Skeletal muscle tissue (tissue), 4 donors: ENCODE measurements around the gene HERC3. TPM values are rescaled to one million over a fixed set of nuclear protein-coding genes. Genes with fewer than 3 reads are reported as not detected.

ENCODE experiments used
- H3K27ac ChIP-seq: one replicate; pipeline ENCODE4 v1.7.0; 2013; ENCODE audit warnings: mild to moderate bottlenecking, low read depth, low read length, inconsistent platforms
- H3K27me3 ChIP-seq, 3 donors: one replicate each; pipeline ENCODE4 v1.7.0; 2013; ENCODE audit warnings: low read length in 3 of 3; ENCODE audit not compliant: control insufficient read depth in 3 of 3, insufficient read depth in 3 of 3
- H3K36me3 ChIP-seq, 3 donors: one replicate each; pipeline ENCODE4 v1.7.0; 2013; ENCODE audit warnings: low read length in 3 of 3; ENCODE audit not compliant: control insufficient read depth in 3 of 3, insufficient read depth in 3 of 3
- H3K4me1 ChIP-seq, 3 donors: one replicate each; pipeline ENCODE4 v1.7.0; 2013; ENCODE audit warnings: low read length in 3 of 3, mild to moderate bottlenecking in 3 of 3; ENCODE audit not compliant: control insufficient read depth in 3 of 3, insufficient read depth in 3 of 3
- H3K4me3 ChIP-seq, 3 donors: one replicate each; pipeline ENCODE4 v1.7.0; 2013; ENCODE audit warnings: low read length in 3 of 3
- H3K9ac ChIP-seq, 3 donors: one replicate each; pipeline ENCODE4 v1.7.0; 2013; ENCODE audit warnings: low read length in 3 of 3, mild to moderate bottlenecking in 3 of 3, moderate library complexity in 2 of 3, low read depth in 1 of 3
- H3K9me3 ChIP-seq, 3 donors: one replicate each; pipeline ENCODE4 v1.7.0; 2013; ENCODE audit warnings: low read length in 3 of 3; ENCODE audit not compliant: control insufficient read depth in 3 of 3
- total RNA-seq: library from RNA; depleted of rRNA; stranded (reverse); fragments of >200 nt; gene quantifications from one replicate; pipeline ENCODE4 v1.2.3, GENCODE V29; 2014
- donor health status: Osteomylitis.

The HERC3 gene
- total RNA-seq = 16.7 TPM

DNA sequence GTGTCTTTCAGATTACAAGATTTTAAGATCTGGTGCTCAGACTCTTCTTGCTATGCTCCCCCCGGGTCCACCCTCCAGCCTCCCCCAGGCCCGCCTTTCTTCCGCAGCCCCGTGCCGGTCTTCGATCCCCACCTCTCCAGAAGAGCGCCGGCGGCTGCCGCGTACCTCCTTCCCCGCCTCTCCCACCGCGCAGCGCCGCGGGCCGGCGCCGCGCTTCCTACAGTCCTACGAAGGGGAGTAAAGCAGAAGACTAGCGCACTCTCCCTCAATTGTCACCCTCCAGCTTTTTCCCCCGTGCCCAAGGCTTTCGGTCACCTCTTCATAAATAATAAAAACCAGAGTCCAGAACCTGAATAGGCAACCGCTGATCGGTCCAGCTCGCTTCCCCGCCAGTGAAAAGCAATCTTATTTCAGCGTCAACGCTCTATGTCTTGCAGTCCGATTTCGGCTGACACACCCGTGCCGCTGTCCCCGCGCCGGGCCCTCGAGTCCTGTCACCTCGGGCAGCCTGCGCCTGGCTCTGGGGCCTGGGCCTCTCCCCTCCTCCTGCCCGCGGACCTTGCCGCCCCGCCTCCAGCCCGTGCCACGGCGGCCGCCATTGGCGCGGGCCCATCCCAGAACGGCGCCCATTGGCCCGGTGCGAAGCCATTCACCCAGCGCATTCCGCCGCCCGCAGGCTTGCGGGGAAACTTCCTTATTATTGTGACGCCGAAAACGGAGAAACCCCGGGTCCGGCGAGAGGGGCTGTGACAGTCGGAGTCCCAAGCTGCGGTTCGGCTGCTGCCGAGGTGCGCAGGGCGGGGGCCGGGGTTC lies at the start of gene HERC3:
HERC3 (plus strand) TSS at position 694 of the 813 bp plus-strand sequence. CDS start 13,344 bp downstream, outside the sequence.
- Histone ChIP-seq H3K27me3 (no peaks in the 10 kb centered on the region), H3K36me3 (peaks cover 3 to 9% (median 7%) of the 10 kb centered on the region in 3 donors), H3K4me3 (peak within 1 kb of the TSS; percentile 86 to 89 (median 87)), H3K9ac (peak within 1 kb of the TSS; percentile 88 to 93 (median 90)), H3K27ac (peak within 1 kb of the TSS; percentile 89), H3K9me3 (no peaks in the 10 kb centered on the region), H3K4me1 (peaks cover 6 to 15% (median 14%) of the 10 kb centered on the region in 3 donors)

DNA sequence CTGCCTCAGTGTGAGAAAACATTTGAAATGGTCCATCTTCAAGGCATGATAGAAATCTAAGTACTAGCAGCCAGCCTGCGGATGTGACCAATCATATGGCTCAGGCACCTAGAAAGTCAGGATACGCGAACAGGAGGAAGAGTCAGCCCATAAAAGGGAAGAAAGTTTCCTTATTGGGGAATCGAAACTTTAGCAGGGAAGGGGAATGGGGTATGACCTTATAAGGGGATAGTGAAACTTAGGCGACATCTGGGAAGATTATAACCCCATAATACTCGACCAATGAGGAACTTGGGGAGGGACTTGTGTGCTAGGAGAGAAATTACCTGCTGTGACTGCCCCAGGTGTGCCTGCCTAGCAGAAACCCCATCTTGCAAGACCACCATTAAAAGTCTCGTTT lies 42.5 kb upstream of the HERC3 start:
- no peaks in the 10 kb centered on the region for H3K9me3 ChIP-seq
- no peaks in the 10 kb centered on the region for H3K27me3 ChIP-seq
- H3K4me1 ChIP-seq = no peaks in the 10 kb centered on the region
- H3K27ac ChIP-seq = no peak overlapping the region
- H3K36me3 ChIP-seq = no peaks in the 10 kb centered on the region
- H3K9ac ChIP-seq = no peak overlapping the region
- H3K4me3 ChIP-seq = no peak overlapping the region

DNA sequence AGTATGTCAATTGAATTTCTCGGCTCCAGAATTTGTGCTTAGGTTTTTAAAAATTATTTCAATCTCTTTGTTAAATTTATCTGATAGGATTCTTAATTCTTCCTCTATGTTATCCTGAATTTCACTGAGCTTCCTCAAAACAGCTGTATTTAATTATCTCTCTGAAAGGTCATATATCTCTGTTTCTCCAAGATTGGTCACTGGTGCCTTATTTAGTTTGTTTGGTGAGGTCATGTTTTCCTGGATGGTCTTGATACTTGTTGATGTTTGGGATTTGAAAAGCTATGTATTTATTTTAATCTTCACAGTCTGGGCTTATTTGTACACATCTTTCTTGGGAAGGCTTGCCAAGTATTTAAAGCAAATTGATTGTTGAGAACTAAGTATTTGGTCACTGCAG lies 24.7 kb upstream of the HERC3 start:
- Histone ChIP-seq H3K27ac (no peak overlapping the region), H3K9me3 (no peaks in the 10 kb centered on the region), H3K4me1 (no peaks in the 10 kb centered on the region), H3K9ac (no peak overlapping the region), H3K27me3 (no peaks in the 10 kb centered on the region), H3K36me3 (no peaks in the 10 kb centered on the region), H3K4me3 (no peak overlapping the region)

DNA sequence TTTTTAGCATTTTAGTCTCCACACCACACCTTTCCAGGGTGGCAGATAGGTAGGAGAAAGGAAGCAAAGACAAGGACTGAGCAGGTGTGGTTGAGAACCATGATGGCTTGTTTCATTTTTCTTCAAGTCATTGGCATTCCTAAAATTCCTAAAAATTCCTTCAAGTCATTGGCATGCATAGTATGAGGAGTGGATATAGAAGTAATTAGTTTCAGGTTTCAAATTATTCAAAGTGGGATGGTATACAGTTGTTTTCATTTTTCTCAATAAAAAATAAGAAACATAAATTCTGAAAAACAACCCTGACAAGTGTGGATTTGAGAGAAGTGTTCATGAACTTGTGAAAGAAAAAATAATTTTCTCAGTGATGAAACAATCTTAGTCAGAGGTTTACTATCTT lies 22.3 kb upstream of the HERC3 start:
- no peaks in the 10 kb centered on the region for H3K27me3 ChIP-seq
- H3K27ac ChIP-seq = no peak overlapping the region
- no peak overlapping the region for H3K9ac ChIP-seq
- no peak overlapping the region for H3K4me3 ChIP-seq
- H3K36me3 ChIP-seq = no peaks in the 10 kb centered on the region
- H3K9me3 ChIP-seq = no peaks in the 10 kb centered on the region
- H3K4me1 ChIP-seq = peaks cover 0 to 5% (median 0%) of the 10 kb centered on the region in 3 donors

DNA sequence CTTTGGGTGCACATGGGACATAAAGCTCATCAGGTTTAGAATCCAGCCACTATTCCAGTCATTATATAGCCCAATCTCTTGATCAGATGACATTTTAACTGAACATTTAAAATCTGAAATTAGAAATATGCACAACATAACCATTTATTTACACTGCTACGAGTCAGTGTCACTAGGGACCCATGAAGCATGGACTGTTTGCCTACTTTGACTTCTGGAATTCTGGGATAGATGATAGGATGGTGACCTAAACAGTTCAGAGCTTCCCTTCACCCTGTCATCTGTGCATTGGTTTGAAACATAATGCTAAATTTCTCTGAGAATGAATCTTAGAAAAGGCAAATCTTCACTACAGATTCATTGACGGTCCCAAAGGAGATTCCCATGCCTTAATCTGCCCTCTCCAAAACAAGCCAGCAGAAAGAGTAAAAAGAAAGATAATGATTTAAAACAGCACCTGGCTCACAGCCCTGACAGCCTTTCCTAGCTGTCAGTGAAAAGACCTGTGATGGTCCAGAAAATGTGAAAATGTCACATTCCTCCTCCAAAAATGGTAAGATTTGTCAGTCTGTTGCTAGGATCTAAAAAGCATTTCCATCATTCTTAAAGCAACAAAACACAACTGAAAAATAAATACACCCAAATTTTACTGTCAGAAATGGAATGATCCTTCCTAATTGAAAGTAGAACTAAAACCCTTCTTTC lies 18.9 kb upstream of the HERC3 start:
- no peaks in the 10 kb centered on the region for H3K27me3 ChIP-seq
- no peak overlapping the region for H3K9ac ChIP-seq
- H3K4me3 ChIP-seq = no peak overlapping the region
- H3K27ac ChIP-seq = no peak overlapping the region
- no peaks in the 10 kb centered on the region for H3K9me3 ChIP-seq
- H3K4me1 ChIP-seq = peaks cover 0 to 9% (median 0%) of the 10 kb centered on the region in 3 donors
- no peaks in the 10 kb centered on the region for H3K36me3 ChIP-seq

DNA sequence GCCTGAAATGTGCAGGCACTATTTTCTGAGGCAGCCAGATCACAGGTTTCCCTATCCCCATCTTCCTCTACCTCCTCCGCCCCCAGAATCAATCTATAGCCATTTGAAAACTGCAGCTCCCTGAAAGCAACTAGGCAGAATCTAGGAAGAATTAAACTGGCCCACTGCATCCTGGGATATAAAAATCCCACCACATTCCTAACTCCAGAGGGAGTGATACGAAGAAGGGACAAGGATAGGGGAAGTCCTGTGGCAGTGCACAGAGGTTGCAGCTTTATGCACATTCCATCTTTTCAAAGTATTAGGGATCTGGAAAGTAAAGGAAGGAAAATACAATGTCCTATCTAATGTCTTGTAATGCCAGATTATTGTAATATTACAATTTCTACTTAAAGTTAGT lies 18.3 kb upstream of the HERC3 start:
- peaks cover 0 to 9% (median 0%) of the 10 kb centered on the region in 3 donors for H3K4me1 ChIP-seq
- no peaks in the 10 kb centered on the region for H3K27me3 ChIP-seq
- no peaks in the 10 kb centered on the region for H3K9me3 ChIP-seq
- H3K9ac ChIP-seq = no peak overlapping the region
- no peaks in the 10 kb centered on the region for H3K36me3 ChIP-seq
- no peak overlapping the region for H3K27ac ChIP-seq
- H3K4me3 ChIP-seq = no peak overlapping the region

GRCh38 chr4:88575186-88575585 lies 17.1 kb upstream of the HERC3 start:
- peak overlapping the region; percentile 67 for H3K27ac ChIP-seq

DNA sequence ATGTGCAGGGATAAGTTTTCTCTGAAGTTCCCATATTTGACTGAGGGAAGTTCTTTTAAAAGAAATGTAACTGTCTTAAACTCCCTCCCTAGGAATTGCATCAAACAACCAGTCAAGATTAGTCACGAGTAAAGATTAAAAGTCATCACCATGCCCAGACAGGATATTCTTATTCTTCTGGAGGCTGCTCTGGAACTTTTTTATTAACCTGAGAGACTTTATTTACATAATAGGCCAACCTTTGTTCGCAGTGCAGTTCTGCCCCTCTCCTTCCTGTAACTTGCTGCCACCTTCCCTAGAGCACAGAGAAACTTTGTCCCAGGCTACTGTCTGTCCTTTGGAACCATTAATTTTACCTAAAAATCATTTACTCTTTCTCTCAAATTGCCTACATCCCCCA lies 9.8 kb upstream of the HERC3 start:
- H3K9me3 ChIP-seq = no peaks in the 10 kb centered on the region
- no peak overlapping the region for H3K27ac ChIP-seq
- no peak overlapping the region for H3K4me3 ChIP-seq
- H3K9ac ChIP-seq = no peak overlapping the region
- no peaks in the 10 kb centered on the region for H3K36me3 ChIP-seq
- H3K27me3 ChIP-seq = no peaks in the 10 kb centered on the region
- peaks cover 0 to 8% (median 2%) of the 10 kb centered on the region in 3 donors for H3K4me1 ChIP-seq

More at GRCh38 chr4:88575186-88575585, 17.1 kb upstream of the HERC3 start:
- Histone ChIP-seq H3K27me3 (no peaks in the 10 kb centered on the region), H3K4me3 (no peak overlapping the region), H3K9me3 (no peaks in the 10 kb centered on the region), H3K36me3 (no peaks in the 10 kb centered on the region), H3K9ac (peak overlapping the region in 1 of 3 donors; percentile 27), H3K4me1 (peaks cover 0 to 9% (median 0%) of the 10 kb centered on the region in 3 donors)

DNA sequence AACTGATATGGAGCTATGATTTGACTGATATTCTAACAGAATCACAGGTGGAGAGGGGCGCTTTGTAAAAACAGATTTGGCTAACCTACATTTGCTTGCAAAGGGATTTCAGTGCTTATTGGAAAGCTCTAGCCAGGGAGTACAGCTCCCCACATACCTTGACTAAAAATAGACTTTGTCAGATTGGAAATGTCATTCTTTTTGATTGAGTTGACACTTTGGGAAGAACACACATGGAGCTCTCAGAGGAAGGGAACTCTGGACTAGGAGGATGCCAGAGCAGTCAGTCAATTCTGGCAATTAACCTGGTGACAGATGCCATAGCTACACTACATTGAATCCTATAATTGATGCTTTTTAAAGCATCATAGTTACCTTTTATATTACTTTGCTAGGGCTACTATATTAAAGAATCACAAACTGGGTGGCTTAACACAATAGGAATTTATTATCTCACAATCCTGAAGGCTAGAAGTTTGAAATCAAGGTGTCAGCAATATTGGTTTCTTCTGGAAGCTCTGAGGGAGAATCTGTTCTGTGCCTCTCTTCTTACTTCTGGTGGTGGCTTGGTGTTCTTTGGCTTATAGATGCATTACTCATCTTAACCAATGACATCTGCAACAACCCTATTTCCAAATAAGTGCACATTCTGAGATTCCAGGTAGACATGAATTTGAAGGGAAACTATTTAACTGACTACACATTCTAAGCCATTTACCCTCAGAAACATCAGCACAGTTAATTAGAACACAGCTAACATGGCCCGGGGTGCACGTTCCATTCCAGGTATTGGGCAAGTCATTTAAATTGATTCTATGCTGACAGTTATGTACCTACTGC lies 8.4 kb upstream of the HERC3 start:
- H3K36me3 ChIP-seq = no peaks in the 10 kb centered on the region
- no peaks in the 10 kb centered on the region for H3K9me3 ChIP-seq
- no peaks in the 10 kb centered on the region for H3K27me3 ChIP-seq
- H3K4me3 ChIP-seq = no peak overlapping the region
- no peak overlapping the region for H3K27ac ChIP-seq
- H3K9ac ChIP-seq = no peak overlapping the region
- H3K4me1 ChIP-seq = peaks cover 0 to 8% (median 2%) of the 10 kb centered on the region in 3 donors
